BJ (cell line): ENCODE measurements around the gene HAT1. TPM values are rescaled to one million over a fixed set of nuclear protein-coding genes. Genes with fewer than 3 reads are reported as not detected.
A peak's percentile ranks its signal among the peaks of the same experiment; 100 is the strongest.

ENCODE experiments used
- CTCF ChIA-PET: fragments of 350-600 bp; formaldehyde crosslinking; extraction: SDS; loops from one replicate; lab custom pipeline; 2021; ENCODE audit warnings: antibody characterized with exemption, inconsistent platforms; lab: Yijun Ruan, JAX
- POLR2A ChIA-PET: fragments of 300-600 bp; sonication (Branson Sonifier 250); formaldehyde crosslinking; extraction: SDS; loops from one replicate; lab custom pipeline; 2021; ENCODE audit warnings: antibody characterized with exemption; lab: Charles Lee
- DNase-seq: peaks from one replicate; pipeline ENCODE4 v3.0.0-alpha.2; 2011; ENCODE audit warnings: low read depth
- H3K27me3 ChIP-seq: 2 replicates; pipeline ENCODE4 v1.6.0; 2011; ENCODE audit warnings: low read length; ENCODE audit not compliant: control insufficient read depth, insufficient read depth
- H3K36me3 ChIP-seq: 2 replicates; pipeline ENCODE4 v1.5.1; 2011; ENCODE audit warnings: low read length; ENCODE audit not compliant: control insufficient read depth, insufficient read depth
- H3K4me3 ChIP-seq: 2 replicates; pipeline ENCODE4 v1.5.1; 2011; ENCODE audit warnings: low read depth, mild to moderate bottlenecking, control low read depth, low read length
- polyA minus RNA-seq: library from RNA; depleted of rRNA, polyadenylated mRNA; stranded (reverse); fragments of >200 nt; gene quantifications from 2 replicates; pipeline ENCODE4 v1.2.3, GENCODE V29; 2011; rRNA and poly(A)+ RNA removed
- polyA plus RNA-seq: library from polyadenylated mRNA; depleted of rRNA; stranded (reverse); fragments of >200 nt; gene quantifications from 2 replicates; pipeline ENCODE4 v1.2.3, GENCODE V29; 2011; rRNA removed
- TF ChIP-seq, protein P1 (sequence below): IDR thresholded peaks from 2 replicates; pipeline ENCODE4 v1.5.1; 2011; ENCODE audit warnings: low read depth, mild to moderate bottlenecking, control low read depth, inconsistent platforms, low read length, moderate library complexity; ENCODE audit not compliant: insufficient read depth

The HAT1 gene, protein sequence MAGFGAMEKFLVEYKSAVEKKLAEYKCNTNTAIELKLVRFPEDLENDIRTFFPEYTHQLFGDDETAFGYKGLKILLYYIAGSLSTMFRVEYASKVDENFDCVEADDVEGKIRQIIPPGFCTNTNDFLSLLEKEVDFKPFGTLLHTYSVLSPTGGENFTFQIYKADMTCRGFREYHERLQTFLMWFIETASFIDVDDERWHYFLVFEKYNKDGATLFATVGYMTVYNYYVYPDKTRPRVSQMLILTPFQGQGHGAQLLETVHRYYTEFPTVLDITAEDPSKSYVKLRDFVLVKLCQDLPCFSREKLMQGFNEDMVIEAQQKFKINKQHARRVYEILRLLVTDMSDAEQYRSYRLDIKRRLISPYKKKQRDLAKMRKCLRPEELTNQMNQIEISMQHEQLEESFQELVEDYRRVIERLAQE
- polyA plus RNA-seq (19.9 and 51.7 TPM in 2 replicates), polyA minus RNA-seq (9.6 and 11.8 TPM in 2 replicates)

DNA sequence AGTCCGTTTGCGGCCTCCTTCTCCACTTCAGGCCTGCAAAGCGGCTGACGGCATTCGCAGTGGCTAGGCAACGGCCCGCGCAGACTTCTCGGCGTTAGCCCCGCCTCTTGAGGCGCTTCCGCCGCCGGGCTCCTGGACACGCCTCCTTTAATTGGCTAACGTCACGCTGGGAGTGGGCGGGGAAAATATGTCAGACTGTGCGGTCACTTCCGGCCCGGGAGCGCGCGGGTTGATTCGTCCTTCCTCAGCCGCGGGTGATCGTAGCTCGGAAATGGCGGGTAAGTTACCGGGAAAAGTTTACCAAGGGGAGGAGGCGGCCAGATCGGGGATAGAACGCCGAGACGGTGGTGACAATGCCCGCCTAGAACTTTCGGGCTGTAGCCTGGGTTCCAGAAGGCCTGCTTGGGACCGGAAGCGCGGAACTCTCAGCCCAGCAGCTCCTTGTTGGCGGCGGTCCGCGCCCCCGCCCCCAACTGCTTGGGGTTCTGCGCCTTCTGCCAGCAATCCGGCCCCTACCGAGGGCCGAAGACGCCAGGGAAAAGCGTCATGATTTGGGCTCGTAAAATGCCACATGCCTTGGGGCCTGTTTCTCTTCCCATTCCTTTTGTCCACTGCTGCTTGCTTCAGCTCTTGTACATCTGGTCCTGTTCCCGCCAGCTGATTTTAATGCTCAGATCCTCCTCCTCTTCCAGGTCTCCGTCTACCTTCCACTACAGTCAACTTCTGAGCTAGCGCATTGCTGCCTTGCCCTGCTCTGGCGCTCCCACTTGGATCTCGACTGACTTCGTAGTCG, at the start of gene HAT1:
Gene HAT1 (plus strand): TSS at position 232 of the 793 bp plus-strand sequence. CDS start 40 bp downstream, at position 272.
- CTCF ChIA-PET: interaction anchor here (1.0 to 2.1 kb wide), 5 partner anchors 111 to 544 kb away, joined by 3 to 9 read pairs (median 3); partner anchors contain the start of gene DLX2

DNA sequence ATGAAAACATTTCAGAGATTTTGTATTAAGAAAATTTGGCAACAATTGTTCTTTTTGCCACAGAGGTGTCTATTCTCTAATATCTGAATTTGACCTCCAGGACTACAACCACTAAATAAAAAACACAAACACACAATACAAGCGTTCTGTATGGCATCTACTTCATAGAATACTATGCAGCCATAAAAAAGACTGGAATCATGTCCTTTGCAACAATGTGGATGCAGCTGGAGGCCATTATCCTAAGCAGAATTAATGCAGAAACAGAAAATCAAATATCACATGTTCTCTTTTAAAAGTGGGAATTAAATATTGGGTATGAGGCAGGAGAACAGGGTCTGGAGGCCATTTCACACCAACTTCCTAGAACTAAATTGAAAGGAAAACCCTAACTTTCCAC, 47.7 kb upstream of the HAT1 start:
- POLR2A ChIA-PET: no interaction called here

More for the DNA sequence above, at the start of gene HAT1:
- Histone ChIP-seq H3K27me3 (no peaks in the 10 kb centered on the region), H3K36me3 (no peaks in the 10 kb centered on the region), H3K4me3 (peak within 1 kb of the TSS; percentile 63)
- TF ChIP-seq, protein P1, sequence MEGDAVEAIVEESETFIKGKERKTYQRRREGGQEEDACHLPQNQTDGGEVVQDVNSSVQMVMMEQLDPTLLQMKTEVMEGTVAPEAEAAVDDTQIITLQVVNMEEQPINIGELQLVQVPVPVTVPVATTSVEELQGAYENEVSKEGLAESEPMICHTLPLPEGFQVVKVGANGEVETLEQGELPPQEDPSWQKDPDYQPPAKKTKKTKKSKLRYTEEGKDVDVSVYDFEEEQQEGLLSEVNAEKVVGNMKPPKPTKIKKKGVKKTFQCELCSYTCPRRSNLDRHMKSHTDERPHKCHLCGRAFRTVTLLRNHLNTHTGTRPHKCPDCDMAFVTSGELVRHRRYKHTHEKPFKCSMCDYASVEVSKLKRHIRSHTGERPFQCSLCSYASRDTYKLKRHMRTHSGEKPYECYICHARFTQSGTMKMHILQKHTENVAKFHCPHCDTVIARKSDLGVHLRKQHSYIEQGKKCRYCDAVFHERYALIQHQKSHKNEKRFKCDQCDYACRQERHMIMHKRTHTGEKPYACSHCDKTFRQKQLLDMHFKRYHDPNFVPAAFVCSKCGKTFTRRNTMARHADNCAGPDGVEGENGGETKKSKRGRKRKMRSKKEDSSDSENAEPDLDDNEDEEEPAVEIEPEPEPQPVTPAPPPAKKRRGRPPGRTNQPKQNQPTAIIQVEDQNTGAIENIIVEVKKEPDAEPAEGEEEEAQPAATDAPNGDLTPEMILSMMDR: no peak
- POLR2A ChIA-PET: no interaction called here
- peak; percentile 85 for DNase-seq

DNA sequence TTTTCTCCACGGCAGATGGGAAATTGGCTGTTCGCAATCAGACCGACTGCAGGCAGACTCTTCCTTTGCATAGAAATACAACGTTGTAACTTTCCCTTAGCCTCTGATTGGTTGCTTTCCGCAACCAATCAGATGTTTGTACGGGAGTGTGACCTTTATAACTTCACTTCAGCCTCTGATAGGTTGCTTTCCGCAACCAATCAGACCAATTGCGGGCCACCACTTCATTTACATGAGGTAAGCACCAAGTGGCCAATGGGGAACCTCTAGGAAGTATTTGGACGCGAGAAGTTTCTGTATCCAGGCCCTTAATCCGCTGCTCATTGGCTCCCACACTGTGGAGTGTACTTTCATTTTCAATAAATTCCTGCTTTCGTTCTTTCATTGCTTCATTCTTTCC, 47.3 kb upstream of the HAT1 start:
- TF ChIP-seq, protein P1: no peak
- no peak for DNase-seq
- ChIA-PET POLR2A (no interaction called here), CTCF (no interaction called here)
- Histone ChIP-seq H3K4me3 (no peak overlapping the region), H3K27me3 (no peaks in the 10 kb centered on the region), H3K36me3 (no peaks in the 10 kb centered on the region)

More for the DNA sequence above, 47.7 kb upstream of the HAT1 start:
- no peak overlapping the region for H3K4me3 ChIP-seq
- DNase-seq: no peak
- CTCF ChIA-PET: no interaction called here
- no peaks in the 10 kb centered on the region for H3K36me3 ChIP-seq
- TF ChIP-seq, protein P1: no peak
- H3K27me3 ChIP-seq: no peaks in the 10 kb centered on the region

DNA sequence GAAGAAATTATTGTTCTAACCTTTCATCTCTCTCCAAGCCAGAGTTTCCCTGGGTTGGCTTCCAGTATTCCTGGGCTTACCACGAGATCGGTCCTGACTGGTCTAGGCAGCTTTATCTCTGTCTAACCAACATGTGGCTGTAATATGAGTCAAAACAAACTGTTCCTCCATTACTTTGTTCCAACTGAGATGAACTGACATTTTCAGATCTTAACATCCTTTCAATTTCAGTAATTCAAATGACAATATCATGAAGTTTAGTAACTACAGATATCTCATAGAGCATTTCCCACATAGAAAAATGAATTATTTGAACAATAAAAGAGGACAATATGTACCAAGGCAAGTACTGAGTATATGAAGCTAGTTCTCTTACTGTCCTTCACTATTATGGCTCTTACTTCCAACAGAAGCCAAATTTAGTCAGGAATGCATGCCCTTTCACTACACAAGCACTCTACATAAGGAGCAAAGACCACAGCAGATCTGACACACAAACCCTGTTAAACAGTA, 43.7 kb upstream of the HAT1 start:
- no peak overlapping the region for H3K4me3 ChIP-seq
- DNase-seq: peak; percentile 21
- TF ChIP-seq, protein P1: no peak
- H3K27me3 ChIP-seq: no peaks in the 10 kb centered on the region
- ChIA-PET CTCF (interaction anchor here (0.6 kb wide), 1 partner anchor 247 kb away, joined by 3 read pairs; no protein-coding TSS in a partner anchor), POLR2A (no interaction called here)
- no peaks in the 10 kb centered on the region; the same call in 1 of the 2 replicates for H3K36me3 ChIP-seq

DNA sequence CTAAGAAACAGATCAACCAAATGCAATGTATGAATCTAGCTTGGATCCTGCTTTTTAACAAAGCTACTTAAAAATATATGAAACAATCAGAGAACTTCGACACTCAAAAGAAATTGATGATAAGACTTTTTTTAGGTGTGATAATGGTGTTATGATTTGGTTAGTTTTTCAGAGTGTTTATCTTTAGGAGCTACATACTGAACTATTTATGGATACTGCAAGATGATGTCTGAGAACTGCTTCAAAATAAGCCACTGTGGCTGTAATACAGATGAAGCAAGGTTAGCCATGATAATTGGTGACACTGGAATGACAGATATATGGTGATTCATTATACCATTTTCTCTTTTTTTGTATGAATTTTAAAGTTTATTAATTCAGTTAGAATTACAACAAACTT, 42.4 kb upstream of the HAT1 start:
- TF ChIP-seq, protein P1: no peak
- no peaks in the 10 kb centered on the region; the same call in 1 of the 2 replicates for H3K36me3 ChIP-seq
- no peak overlapping the region for H3K4me3 ChIP-seq
- DNase-seq: no peak
- no peaks in the 10 kb centered on the region for H3K27me3 ChIP-seq
- CTCF ChIA-PET: no interaction called here
- POLR2A ChIA-PET: no interaction called here
